ENCODE data around the gene NECTIN4.

- TF ChIP-seq CTCF (IDR thresholded peaks at IDR 0.05) (no peak), ZFX (IDR thresholded peaks at IDR 0.05; ENCODE audit: borderline replicate concordance) (no peak)
These were observed 16.5 kb downstream of the NECTIN4 start for GRCh38 chr1:161072751-161073449.
